Measurements from ENCODE around the gene UROS.

DNA sequence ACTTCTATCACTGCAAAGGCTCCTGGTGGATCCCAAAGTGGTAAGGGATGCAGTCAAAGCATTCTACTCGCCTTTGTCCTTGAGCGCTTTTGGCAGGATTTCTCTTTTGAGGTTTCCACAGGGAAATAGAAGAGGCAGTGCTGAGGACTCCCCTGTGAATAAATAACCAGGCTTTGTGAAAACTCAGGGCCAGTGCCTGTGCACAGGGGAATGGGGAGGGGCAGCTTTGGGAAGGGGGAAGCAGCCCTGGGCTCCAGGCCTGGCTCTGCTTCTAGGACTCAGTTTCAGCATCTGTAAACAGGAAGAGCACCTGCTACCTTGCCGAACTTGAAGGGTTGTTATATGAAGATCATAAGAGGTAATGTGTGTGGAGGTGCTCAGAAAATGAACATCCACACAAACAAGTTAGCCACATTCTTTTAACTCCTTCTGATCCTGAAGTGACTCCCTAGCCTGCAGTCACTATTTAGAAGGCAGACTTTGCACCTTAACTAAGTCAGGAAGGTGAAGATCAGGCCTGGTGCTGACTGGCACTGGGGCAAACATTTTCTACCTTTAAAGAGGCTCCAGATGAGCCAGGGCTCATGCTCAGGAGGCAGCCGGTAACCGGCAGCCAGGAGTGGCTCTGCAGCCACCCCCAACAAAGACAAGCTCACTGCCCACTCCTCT lies 24.9 kb downstream of the UROS start:
- TF ChIP-seq CTCF (IDR thresholded peaks at IDR 0.05; ENCODE audit: low read depth, low read length, missing input control) (no peak), RXRA (IDR thresholded peaks at IDR 0.05) (no peak), YY1 (IDR thresholded peaks at IDR 0.05) (no peak)
